HCT116 (cell line): ENCODE measurements around the gene ABCC1. TPM values are rescaled to one million over a fixed set of nuclear protein-coding genes. Genes with fewer than 3 reads are reported as not detected.

ENCODE experiments used
- ATAC-seq: fragments of 200-7000 bp; cut with Tn5 transposase; 2 replicates; pipeline ENCODE4 v1.9.1; 2020; ENCODE audit warnings: mild to moderate bottlenecking, moderate library complexity
- BruUV-seq: library from RNA; stranded (reverse); fragments of 400-500 nt; replicated peaks from 2 replicates; lab custom pipeline; 2021; lab: Mats Ljungman, UMichigan
- CTCF ChIA-PET: fragments of 300-600 bp; sonication (Branson Sonifier 250); formaldehyde crosslinking; loops from one replicate; lab custom pipeline; 2021; ENCODE audit warnings: antibody characterized with exemption; lab: Charles Lee
- POLR2A ChIA-PET: fragments of 300-600, 350-600 bp; sonication (Branson Sonifier 250); formaldehyde crosslinking; loops from one replicate; lab custom pipeline; 2021; ENCODE audit warnings: antibody characterized with exemption; lab: Charles Lee
- RAD21 ChIA-PET, 2 experiments: fragments of 300-600 bp; sonication (Branson Sonifier 250); formaldehyde crosslinking; loops; one replicate each; lab custom pipeline; 2023; ENCODE audit warnings: low total read pairs in 2 of 2; ENCODE audit not compliant: uncharacterized antibody in 2 of 2, unreplicated experiment in 2 of 2, low non-redundant PET in 1 of 2; lab: Charles Lee
- DNase-seq: peaks from one replicate; pipeline ENCODE4 v3.0.0-alpha.2; 2010; ENCODE audit warnings: low read depth, low spot score
- H2AFZ ChIP-seq: fragments of 200-600 bp; shearing (Covaris generic), sonication (generic); 2 replicates; pipeline ENCODE4 v1.6.1; 2017; ENCODE audit warnings: low read depth, mixed run types, mixed read lengths, antibody characterized with exemption, low read length; ENCODE audit not compliant: poor library complexity, severe bottlenecking
- H3K27ac ChIP-seq: 2 replicates; pipeline ENCODE4 v1.5.1; 2012; ENCODE audit warnings: low read depth, low read length
- H3K27me3 ChIP-seq: fragments of 200-600 bp; sonication (generic); 2 replicates; pipeline ENCODE4 v1.6.1; 2016; ENCODE audit warnings: mixed run types, low read length, mixed read lengths; ENCODE audit not compliant: insufficient read depth
- H3K36me3 ChIP-seq, 2 experiments: fragments of 200-500 bp in 1 of 2; fragments of 200-600 bp in 1 of 2; sonication (Bioruptor generic) in 1 of 2; sonication (generic) in 1 of 2; 2 replicates each; pipeline versions ENCODE4 v1.5.1 to v1.6.1; 2014 to 2016; ENCODE audit warnings: low read length in 2 of 2, inconsistent platforms in 1 of 2, mixed read lengths in 1 of 2, mixed run types in 1 of 2; ENCODE audit not compliant: insufficient read depth in 2 of 2, control insufficient read depth in 1 of 2
- H3K4me1 ChIP-seq, 2 experiments: fragments of 200-600 bp in 1 of 2; sonication (generic) in 1 of 2; 2 replicates each; pipeline versions ENCODE4 v1.5.1 to v1.6.1; 2012 to 2017; ENCODE audit warnings: low read length in 2 of 2, inconsistent platforms in 1 of 2, mild to moderate bottlenecking in 1 of 2, mixed read lengths in 1 of 2, mixed run types in 1 of 2, moderate library complexity in 1 of 2; ENCODE audit not compliant: insufficient read depth in 2 of 2, control insufficient read depth in 1 of 2
- H3K4me2 ChIP-seq: fragments of 200-600 bp; sonication (generic); 2 replicates; pipeline ENCODE4 v1.6.1; 2017; ENCODE audit warnings: mixed run types, low read length, mixed read lengths
- H3K4me3 ChIP-seq, 2 experiments: fragments of 200-600 bp in 1 of 2; sonication (generic) in 1 of 2; replicated peaks in 1 of 2; 2 replicates each; pipeline ENCODE4 v1.5.1; 2011 to 2016; ENCODE audit warnings: low read length in 2 of 2, control low read depth in 1 of 2, low read depth in 1 of 2, mild to moderate bottlenecking in 1 of 2, mixed read lengths in 1 of 2, mixed run types in 1 of 2
- H3K79me2 ChIP-seq: fragments of 200-600 bp; sonication (generic); 2 replicates; pipeline ENCODE4 v1.6.1; 2017; ENCODE audit warnings: mild to moderate bottlenecking, mixed run types, low read length, moderate library complexity, mixed read lengths; ENCODE audit not compliant: insufficient read depth
- H3K9ac ChIP-seq: fragments of 200-600 bp; sonication (generic); 2 replicates; pipeline ENCODE4 v1.6.1; 2016; ENCODE audit warnings: low read length, mixed read lengths
- H3K9me2 ChIP-seq: fragments of 200-600 bp; sonication (generic), shearing (Covaris generic); 2 replicates; pipeline ENCODE4 v1.6.1; 2017; ENCODE audit warnings: mixed run types, mild to moderate bottlenecking, moderate library complexity; ENCODE audit not compliant: insufficient read depth
- H3K9me3 ChIP-seq, 2 experiments: fragments of 200-500 bp in 1 of 2; fragments of 200-600 bp in 1 of 2; sonication (Bioruptor generic) in 1 of 2; sonication (generic) in 1 of 2; 2 replicates each; pipeline ENCODE4 v1.6.1; 2014 to 2017; ENCODE audit warnings: low read length in 2 of 2, mixed read lengths in 2 of 2, inconsistent platforms in 1 of 2, low read depth in 1 of 2, mild to moderate bottlenecking in 1 of 2, mixed run types in 1 of 2, moderate library complexity in 1 of 2; ENCODE audit not compliant: control insufficient read depth in 1 of 2, insufficient read depth in 1 of 2
- H4K20me1 ChIP-seq: fragments of 200-600 bp; sonication (generic), shearing (Covaris generic); 2 replicates; pipeline ENCODE4 v1.6.1; 2017; ENCODE audit warnings: mixed run types, mild to moderate bottlenecking, moderate library complexity; ENCODE audit not compliant: insufficient read depth
- ATF3 ChIP-seq: IDR thresholded peaks from 2 replicates; pipeline ENCODE4 v1.6.1; 2012
- CBX3 ChIP-seq: IDR thresholded peaks from 2 replicates; pipeline ENCODE4 v1.6.1; 2012; ENCODE audit warnings: low read depth
- CEBPB ChIP-seq: IDR thresholded peaks from 2 replicates; pipeline ENCODE4 v1.6.1; 2012; ENCODE audit warnings: low read depth
- EGR1 ChIP-seq: IDR thresholded peaks from 2 replicates; pipeline ENCODE4 v1.6.1; 2012; ENCODE audit warnings: low read depth
- ELF1 ChIP-seq: IDR thresholded peaks from 2 replicates; pipeline ENCODE4 v1.6.1; 2012; ENCODE audit warnings: low read depth, borderline replicate concordance
- EZH2 ChIP-seq: fragments of 200-600 bp; sonication (generic); IDR thresholded peaks from 2 replicates; pipeline ENCODE4 v1.6.1; 2017; ENCODE audit warnings: antibody characterized with exemption, mixed run types
- EZH2phosphoT487 ChIP-seq: fragments of 200-600 bp; IDR thresholded peaks from 2 replicates; pipeline ENCODE4 v1.6.1; 2018; ENCODE audit warnings: antibody characterized with exemption, borderline replicate concordance
- FOSL1 ChIP-seq: IDR thresholded peaks from 2 replicates; pipeline ENCODE4 v1.6.1; 2012; ENCODE audit warnings: low read depth
- JUND ChIP-seq: IDR thresholded peaks from 2 replicates; pipeline ENCODE4 v1.6.1; 2012
- POLR2AphosphoS5 ChIP-seq: IDR thresholded peaks from 2 replicates; pipeline ENCODE4 v1.6.1; 2011; ENCODE audit warnings: mild to moderate bottlenecking, low read depth, low read length, moderate library complexity
- REST ChIP-seq: IDR thresholded peaks from 2 replicates; pipeline ENCODE4 v1.6.1; 2012; ENCODE audit warnings: low read depth
- SIN3A ChIP-seq: IDR thresholded peaks from 2 replicates; pipeline ENCODE4 v1.6.1; 2012; ENCODE audit warnings: low read depth
- SP1 ChIP-seq: IDR thresholded peaks from 2 replicates; pipeline ENCODE4 v1.6.1; 2012; ENCODE audit warnings: low read depth
- YY1 ChIP-seq: IDR thresholded peaks from 2 replicates; pipeline ENCODE4 v1.6.1; 2011; ENCODE audit warnings: low read length, low read depth, moderate library complexity, mild to moderate bottlenecking; ENCODE audit not compliant: insufficient replicate concordance; ENCODE audit errors: extremely low read depth
- ZFX ChIP-seq: fragments of 450-650 bp; IDR thresholded peaks from 2 replicates; pipeline ENCODE4 v1.6.1; 2017
- ZNF274 ChIP-seq: fragments of 200-500 bp; sonication (Bioruptor generic); IDR thresholded peaks from 2 replicates; pipeline ENCODE4 v1.6.1; 2014; ENCODE audit warnings: mild to moderate bottlenecking, low read depth, low read length, inconsistent platforms
- intact Hi-C: fragments of 100-400 bp; cut with micrococcal nuclease; formaldehyde crosslinking; loops from 2 replicates; pipeline ENCODE4 v1.10.0; 2022
- total RNA-seq: library from RNA; stranded (reverse); gene quantifications from one replicate; pipeline ENCODE4 v1.2.1, GENCODE V29; 2021; ENCODE audit not compliant: unreplicated experiment

Gene ABCC1
- total RNA-seq, 1 experiment from 2014 or later, result 61.9 TPM

DNA sequence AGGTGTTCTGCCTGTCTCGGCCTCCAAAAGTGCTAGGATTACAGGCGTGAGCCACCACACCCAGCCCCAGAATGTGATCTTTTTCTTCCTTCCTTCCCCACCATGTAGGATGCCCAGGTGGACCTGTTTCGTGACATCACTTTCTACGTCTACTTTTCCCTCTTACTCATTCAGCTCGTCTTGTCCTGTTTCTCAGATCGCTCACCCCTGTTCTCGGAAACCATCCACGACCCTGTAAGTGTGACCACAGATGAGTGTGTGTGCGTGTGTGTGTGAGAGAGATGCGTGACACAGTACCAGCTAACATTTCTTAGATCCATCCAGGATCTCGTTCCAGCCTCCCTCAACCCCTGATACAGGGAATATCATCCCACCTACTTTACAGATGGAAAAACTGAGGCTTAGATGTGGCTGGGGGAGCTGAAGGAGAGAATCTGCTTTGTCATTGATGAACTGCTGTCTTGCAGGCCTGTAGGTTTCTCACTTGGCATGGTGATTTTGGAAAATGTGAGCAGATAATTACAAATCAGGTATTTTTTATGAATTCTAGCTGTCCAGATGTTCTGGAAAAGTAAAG, 67.1 kb downstream of the ABCC1 start:
- no peak overlapping the region for H3K4me3 ChIP-seq
- peaks cover 10 to 12% of the 10 kb centered on the region in 2 experiments; a peak in 3 of 4 replicates for H3K36me3 ChIP-seq
- POLR2A ChIA-PET, result no interaction called here
- H3K79me2 ChIP-seq, result peaks cover 24% of the 10 kb centered on the region; the same call in 1 of the 2 replicates
- RAD21 ChIA-PET, result no interaction called here
- H2AFZ ChIP-seq, result no peak overlapping the region
- ATAC-seq, result no peak
- H3K27me3 ChIP-seq, result no peaks in the 10 kb centered on the region
- H3K27ac ChIP-seq, result no peak overlapping the region
- no peak for DNase-seq
- no peak overlapping the region for H3K9ac ChIP-seq
- H3K9me2 ChIP-seq, result no peaks in the 10 kb centered on the region
- H3K4me2 ChIP-seq, result no peak overlapping the region
- no TSS peak for BruUV-seq
- CTCF ChIA-PET, result no interaction called here
- H3K4me1 ChIP-seq, result peaks cover 31 to 47% of the 10 kb centered on the region in 2 experiments
- no peak for TF ChIP-seq JUND
- H3K9me3 ChIP-seq, result no peaks in the 10 kb centered on the region
- intact Hi-C loops, result no loop called here
- no peaks in the 10 kb centered on the region for H4K20me1 ChIP-seq

DNA sequence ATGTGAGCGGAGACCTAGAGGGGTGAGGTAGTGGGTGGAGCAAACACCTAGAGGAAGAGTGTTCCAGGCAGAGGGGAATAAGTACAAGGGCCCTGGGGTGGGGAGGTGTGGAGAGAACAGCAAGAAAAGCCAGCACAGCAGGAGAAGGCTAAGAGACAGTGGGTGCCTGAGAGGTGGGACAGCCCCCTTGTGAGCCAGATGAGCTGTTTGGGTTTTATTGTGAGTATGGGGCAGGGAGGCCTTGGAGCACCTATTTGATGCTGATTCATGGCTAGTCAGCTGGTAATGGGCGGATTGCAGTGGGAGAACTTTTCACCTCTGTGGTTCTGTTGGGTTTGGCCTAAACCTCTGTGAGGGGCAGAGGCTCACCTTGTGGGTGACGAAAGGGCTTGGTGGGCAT, 68.4 kb downstream of the ABCC1 start:
- Histone ChIP-seq H3K27me3 (no peaks in the 10 kb centered on the region), H2AFZ (no peak overlapping the region), H3K27ac (no peak overlapping the region)
- CTCF ChIA-PET, result no interaction called here
- RAD21 ChIA-PET, result no interaction called here
- TF ChIP-seq ATF3, result no peak
- TF ChIP-seq EZH2, result no peak
- no peak for TF ChIP-seq SP1
- no peak for TF ChIP-seq REST
- TF ChIP-seq CEBPB, result no peak
- TF ChIP-seq SIN3A, result no peak
- TF ChIP-seq CBX3, result no peak
- no peak for TF ChIP-seq EZH2phosphoT487
- TF ChIP-seq ZFX, result no peak
- no peak for TF ChIP-seq ELF1
- TF ChIP-seq POLR2AphosphoS5, result no peak
- TF ChIP-seq EGR1, result no peak
- TF ChIP-seq YY1, result no peak
- TF ChIP-seq ZNF274, result no peak
- TF ChIP-seq FOSL1, result no peak
- TF ChIP-seq, all 23 proteins: peak for 0
- Histone ChIP-seq H3K9me3 (no peaks in the 10 kb centered on the region), H4K20me1 (no peaks in the 10 kb centered on the region), H3K36me3 (peaks cover 10 to 12% of the 10 kb centered on the region in 2 experiments; a peak in 3 of 4 replicates), H3K9me2 (no peaks in the 10 kb centered on the region), H3K4me1 (peaks cover 43 to 61% of the 10 kb centered on the region in 2 experiments), H3K79me2 (peaks cover 25% of the 10 kb centered on the region; the same call in 1 of the 2 replicates), H3K4me2 (peak overlapping the region; percentile 52), H3K9ac (peak overlapping the region; percentile 3; the same call in 1 of the 2 replicates), H3K4me3 (no peak overlapping the region)
- POLR2A ChIA-PET, result no interaction called here
- intact Hi-C loops, result no loop called here
- DNase-seq, result no peak
- BruUV-seq, result no TSS peak
- no peak for ATAC-seq
